LHCN-M2 (cell line): Measurements from ENCODE around the gene CFAP20DC. TPM values are rescaled to one million over a fixed set of nuclear protein-coding genes. Genes with fewer than 3 reads are reported as not detected.

Experiments used
- DNase-seq: peaks from one replicate; pipeline ENCODE4 v3.0.0-alpha.2; 2012; ENCODE audit warnings: low read depth
- total RNA-seq: library from RNA; depleted of rRNA; stranded (reverse); fragments of >200 nt; gene quantifications from 2 replicates; pipeline ENCODE4 v1.2.3, GENCODE V29; 2014

CFAP20DC gene
- total RNA-seq, 1 experiment from 2014 or later: 5.1 TPM

DNA sequence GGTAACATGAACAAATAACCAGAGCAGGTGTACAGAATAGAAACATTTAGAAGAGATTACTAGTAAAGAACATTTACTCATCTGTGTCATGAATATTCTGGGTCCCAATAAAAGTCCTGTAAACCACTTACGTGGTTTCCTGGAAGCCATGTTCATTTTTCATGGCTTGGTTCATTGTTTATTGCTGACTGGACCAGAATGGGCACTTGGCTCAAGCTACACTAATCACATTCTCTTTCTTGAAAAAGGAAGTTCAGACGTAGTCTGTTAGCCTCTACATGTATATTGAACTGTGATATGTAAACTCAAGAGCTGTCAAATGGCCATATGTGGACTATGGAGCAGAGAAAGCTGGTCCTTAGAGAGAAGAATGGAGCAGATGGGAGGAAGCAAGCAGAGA, 244.9 kb downstream of the CFAP20DC start:
- no peak for DNase-seq

- no peak for DNase-seq
These were observed 248.3 kb downstream of the CFAP20DC start for GRCh38 chr3:58801541-58801940.

GRCh38 chr3:58800940-58801339, 248.9 kb downstream of the CFAP20DC start:
- no peak for DNase-seq

DNA sequence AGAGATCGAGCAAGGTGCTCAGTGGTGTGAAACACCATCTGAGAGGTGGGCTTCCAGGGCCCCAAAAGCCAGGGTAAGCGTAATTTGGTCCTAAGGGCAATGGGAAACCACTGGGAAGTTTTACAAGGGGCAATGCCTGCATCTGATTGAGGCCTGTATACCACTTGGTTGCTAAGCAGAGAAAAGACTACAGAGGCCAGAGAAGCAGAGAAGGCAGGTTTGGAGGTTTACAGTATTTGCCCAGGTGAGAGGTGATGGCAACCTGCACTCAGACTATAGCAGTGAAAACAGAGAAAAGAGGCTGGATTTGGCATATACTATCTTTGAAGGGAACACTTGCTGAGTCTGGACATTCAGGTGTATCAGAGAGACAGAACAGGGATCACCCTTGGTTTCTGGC, 249.8 kb downstream of the CFAP20DC start:
- DNase-seq: no peak

- no peak for DNase-seq
These were observed 250.6 kb downstream of the CFAP20DC start for GRCh38 chr3:58799271-58799670.

DNA sequence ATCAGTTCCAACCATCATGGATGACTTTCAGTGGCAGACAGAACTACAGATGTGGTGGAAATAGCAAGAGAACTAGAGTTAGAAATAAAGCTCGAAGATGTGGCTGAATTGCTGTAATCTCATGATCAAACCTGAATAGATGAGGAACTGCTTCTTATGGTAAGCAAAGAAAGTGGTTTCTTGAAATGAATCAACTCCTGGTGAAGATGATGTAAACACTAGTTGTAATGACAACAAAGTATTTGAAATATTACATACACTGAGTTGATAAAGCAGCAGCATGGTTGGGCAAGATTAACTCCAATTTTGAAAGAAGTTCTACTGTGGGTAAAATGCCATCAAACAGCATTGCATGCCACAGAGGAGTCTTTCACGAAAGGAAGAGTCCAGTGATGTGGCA, 251.5 kb downstream of the CFAP20DC start:
- no peak for DNase-seq

DNA sequence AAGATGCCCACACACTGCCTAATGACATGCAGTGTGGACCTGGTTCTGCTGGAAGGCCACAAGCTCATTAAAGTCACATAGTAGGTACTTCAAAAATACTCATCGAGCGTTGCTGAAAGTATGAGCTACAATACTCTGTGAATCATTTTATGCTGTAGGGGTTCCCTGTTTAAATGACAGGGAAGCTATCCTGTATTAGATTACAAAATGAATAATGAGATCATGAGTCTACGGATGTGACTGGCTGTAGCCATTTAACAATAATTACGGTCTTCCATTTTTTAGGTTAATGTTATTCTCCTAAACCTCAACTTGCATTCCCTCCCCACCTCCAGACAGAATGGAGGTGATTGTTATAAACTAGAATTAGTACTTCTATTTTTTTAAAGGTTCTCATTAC, 255.1 kb downstream of the CFAP20DC start:
- DNase-seq: no peak

- no peak for DNase-seq
These were observed 255.9 kb downstream of the CFAP20DC start for GRCh38 chr3:58793938-58794337.

DNA sequence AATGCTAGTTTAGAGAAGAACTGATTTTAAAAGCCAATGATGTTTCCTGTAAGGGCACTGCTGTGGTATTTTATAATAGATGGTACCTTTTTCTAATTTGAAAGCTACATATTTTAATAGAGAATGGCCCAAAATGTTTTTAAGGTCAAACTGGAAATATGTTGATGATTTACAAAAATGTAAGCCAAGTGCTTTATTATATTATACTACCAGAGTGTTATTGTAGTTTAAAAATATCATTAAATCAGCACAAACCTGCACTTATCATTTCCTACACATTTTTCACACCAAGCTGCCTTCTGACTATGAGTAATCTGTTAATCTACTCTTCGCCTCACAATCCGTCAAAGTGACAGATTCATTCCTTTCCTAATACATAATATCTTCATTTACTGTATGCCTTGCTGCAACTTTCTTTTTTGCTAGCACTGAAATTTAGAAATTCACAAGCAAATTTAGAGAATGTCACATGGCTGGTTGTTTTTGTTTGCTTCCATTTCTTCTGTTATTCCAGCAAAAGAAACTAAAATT, 256.8 kb downstream of the CFAP20DC start:
- no peak for DNase-seq

- no peak for DNase-seq
These were observed 260.4 kb downstream of the CFAP20DC start for GRCh38 chr3:58789385-58789784.

GRCh38 chr3:58784888-58785287, 264.9 kb downstream of the CFAP20DC start:
- no peak for DNase-seq

DNA sequence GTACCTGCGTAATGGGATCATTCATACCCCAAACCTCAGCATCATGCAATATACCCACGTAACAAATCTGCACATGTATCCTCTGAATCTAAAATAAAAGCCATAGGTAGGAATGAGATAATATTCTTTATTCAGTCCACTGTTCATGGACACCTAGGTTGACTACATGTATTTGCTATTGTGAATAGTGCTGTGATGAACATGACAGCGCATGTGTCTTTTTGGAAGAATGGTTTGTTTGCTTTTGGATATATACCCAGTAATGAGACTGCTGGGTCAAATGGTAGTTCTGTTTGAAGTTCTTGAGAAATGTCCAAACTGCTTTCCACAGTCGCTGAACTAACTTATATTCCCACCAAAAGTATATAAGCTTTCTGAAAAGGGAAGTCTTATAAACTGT, 265.4 kb downstream of the CFAP20DC start:
- DNase-seq: no peak

DNA sequence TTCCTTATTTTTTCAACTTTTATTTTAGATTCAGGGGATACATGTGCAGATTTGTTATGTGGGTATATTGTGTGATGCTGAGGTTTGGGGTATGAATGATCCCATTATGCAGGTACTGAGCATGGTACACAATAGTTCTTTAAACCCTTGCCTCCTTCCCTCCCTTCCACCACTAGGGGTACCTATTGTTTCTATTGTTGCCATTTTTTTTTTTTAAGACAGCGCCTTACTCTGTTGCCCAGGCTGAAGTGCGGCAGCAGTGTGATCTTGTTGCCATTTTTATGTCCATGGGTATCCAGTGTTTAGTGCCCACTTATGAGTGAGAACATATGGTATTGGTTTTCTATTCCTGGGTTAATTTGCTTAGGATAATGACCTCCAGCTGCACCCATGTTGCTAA, 266.0 kb downstream of the CFAP20DC start:
- no peak for DNase-seq

DNA sequence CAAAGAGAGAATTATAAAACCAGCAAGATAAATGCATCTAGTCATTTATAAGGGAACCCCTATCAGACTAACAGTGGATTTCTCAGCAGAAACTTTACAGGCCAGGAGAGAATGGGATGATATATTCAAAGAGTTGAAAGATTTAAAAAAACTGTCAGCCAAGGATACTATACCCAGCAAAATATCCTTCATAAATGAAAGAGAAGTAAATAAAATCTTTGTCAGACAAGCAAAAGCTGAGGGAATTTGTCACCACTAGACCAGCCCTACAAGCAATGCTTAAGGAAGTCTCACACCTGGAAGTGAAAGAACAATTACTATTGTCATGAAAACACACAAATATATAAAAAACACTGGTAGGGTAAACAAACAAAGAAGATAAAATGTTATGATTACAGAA, 269.9 kb downstream of the CFAP20DC start:
- DNase-seq: no peak

DNA sequence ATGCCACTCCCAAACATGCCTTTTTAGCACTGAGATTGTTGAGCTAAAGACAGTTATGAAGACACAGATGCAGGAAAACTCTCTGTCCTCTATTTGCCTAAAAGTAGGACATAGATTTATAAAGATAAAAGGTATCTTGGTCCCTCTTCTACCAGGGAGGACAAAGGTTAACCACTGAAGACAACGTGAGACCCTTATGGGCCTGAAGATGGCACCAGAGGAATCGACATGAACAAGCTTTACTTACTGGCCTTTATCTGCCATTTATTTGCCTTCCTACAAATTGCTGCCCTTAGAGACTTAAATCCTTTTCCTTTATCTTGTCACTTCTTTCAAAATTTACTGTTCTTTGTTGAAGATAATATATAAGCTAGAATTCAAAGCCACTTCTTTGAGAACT, 273.6 kb downstream of the CFAP20DC start:
- peak; percentile 2 for DNase-seq

DNA sequence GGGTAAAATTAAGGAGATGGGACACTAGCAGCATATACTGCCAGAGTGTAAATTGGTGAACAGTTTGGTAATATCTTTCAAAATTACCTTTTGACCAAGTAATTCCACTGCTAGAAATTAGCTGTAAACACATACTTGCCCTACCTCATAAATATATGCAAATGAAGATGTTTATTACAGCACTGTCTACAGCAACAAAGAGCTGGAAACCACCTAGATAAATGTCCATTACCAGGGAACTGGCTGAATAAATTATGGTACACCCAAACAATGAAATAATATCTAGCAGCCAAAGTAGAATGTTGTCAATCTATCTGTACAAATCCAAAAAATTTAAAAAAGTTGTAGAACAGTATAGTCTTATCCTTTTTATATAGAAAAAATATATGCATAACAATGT, 277.4 kb downstream of the CFAP20DC start:
- no peak for DNase-seq

DNA sequence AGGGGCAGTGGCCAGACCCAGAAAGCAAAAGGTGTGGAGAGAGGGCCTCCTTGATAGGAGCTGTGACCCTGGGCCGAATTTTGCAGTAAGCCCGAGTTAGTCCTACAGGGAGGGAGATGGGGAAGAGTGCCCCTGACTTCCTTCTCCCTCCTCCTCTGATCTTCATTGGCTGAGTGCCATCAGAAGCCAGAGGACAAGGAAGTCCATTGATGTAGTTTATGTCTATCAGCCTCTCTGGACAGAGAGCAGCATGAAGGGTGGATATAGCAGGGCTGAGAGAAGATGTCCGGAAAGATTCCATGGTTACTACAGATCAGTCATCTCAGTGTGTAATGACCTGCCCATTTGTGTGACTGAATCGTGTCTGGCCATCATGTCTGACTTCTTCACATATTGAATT, 280.8 kb downstream of the CFAP20DC start:
- no peak for DNase-seq

DNA sequence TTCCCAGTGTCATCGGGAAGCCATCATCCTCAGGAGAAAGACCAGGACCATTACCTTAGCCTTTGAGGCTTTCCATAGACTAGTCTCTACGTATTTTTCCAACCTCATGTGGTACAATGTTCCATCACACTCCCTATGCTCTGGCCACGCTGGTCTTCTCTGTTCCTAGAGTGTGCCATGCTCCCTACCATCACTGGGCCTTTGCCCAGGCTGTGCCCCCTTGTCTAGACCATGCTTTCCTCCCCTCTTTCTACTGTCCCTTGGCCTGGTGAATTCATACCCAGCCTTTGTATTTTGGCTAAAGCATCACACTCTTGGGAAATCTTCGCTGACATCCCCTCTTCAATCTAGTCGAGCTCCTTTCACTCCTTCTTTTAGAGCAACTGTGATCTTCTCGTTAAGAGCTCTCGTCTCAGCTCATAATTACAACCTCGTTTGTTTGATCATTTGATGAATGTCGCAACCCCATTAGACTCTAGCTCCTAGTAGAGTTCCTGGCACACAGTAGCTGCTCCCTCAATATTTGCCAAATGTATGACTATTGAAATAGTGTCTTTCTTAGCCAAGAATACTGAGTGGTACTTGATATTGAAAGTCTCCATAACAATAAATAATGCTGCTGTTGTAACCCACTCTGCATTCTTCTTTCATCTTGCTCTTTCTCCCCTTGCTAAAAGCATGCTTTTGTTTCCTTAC, 283.1 kb downstream of the CFAP20DC start:
- no peak for DNase-seq

GRCh38 chr3:58755150-58755549, 294.7 kb downstream of the CFAP20DC start:
- no peak for DNase-seq

- DNase-seq: no peak
These were observed 295.8 kb downstream of the CFAP20DC start for GRCh38 chr3:58754074-58754473.

DNA sequence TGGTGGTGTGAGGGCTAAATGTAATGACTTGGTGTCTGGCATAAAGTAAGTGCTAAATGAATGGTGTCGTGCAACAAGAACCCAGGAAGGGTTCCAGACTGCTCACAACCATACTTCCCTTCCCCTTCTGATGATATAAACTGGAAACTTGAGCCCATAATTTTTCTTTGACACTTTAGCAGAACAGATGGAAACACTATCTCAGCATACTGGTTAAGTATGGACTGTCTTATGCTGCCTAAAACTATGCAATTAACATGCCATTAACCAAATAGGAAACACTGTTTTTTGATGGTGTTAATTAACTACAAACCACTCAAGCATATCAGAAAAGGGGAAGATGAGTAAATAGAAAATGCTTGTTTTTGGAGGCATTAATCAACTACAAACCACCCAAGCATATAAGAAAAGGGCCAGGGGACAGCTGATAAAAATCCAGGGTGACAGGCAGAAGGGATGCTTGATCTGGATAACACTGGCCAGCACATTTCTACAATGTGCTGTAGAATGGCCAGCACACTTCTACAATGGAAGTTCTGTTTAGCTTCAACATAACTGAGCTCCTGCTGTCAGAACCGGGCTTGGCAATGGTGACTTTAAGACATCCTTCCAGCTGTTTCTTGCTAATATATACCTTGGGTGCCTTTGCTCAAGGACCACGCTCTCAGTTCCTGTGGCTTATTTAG, 297.8 kb downstream of the CFAP20DC start:
- no peak for DNase-seq

- no peak for DNase-seq
These were observed 298.6 kb downstream of the CFAP20DC start for GRCh38 chr3:58751235-58751634.

DNA sequence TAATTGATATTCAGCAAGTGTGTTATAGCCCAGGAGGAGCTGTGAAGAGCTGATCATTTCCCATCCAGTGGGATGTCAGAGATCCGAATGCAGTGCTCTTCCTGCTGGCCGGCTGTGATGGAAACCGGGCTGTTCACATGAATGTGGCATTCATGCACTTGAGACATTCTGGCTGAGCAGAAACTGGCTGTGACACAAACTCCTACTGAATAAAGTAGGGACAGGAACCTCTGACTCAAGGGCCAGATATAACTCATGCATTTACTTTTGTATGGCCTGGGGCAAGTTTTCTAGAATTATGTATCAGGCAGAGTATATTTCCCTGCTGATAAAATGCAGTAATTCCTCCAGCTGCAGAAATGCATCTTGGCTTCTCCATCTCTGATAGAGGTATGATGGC, 299.9 kb downstream of the CFAP20DC start:
- DNase-seq: no peak
